Ovary (tissue), 9 donors: ENCODE measurements around the gene PRKG1. TPM values are rescaled to one million over a fixed set of nuclear protein-coding genes. Genes with fewer than 3 reads are reported as not detected.
"Not testable (repeated sequence)": the region's sequence is repeated elsewhere in the genome, so short reads cannot be mapped to it uniquely, and the experiment has no call there.

Experiments
- DNase-seq, 5 donors: peaks; one replicate each; pipeline ENCODE4 v3.0.0-alpha.2; 2019 to 2020
- H3K27ac ChIP-seq, 2 donors: fragments of 200-600 bp; one replicate each; pipeline versions ENCODE4 v1.5.1 to v1.8.0; 2019 to 2022
- H3K27me3 ChIP-seq: fragments of 200-600 bp; one replicate; pipeline ENCODE4 v1.8.0; 2022
- H3K36me3 ChIP-seq: fragments of 200-600 bp; sonication (generic); one replicate; pipeline ENCODE4 v1.5.1; 2019
- H3K4me1 ChIP-seq: one replicate; pipeline ENCODE4 v1.8.1; 2013; ENCODE audit warnings: mild to moderate bottlenecking, moderate library complexity; ENCODE audit not compliant: insufficient read depth
- H3K4me3 ChIP-seq: fragments of 200-600 bp; sonication (generic); one replicate; pipeline ENCODE4 v1.5.1; 2017
- H3K9me3 ChIP-seq, 2 donors: fragments of 200-600 bp in 1 of 2; sonication (generic) in 1 of 2; one replicate each; pipeline versions ENCODE4 v1.5.1 to v1.8.1; 2013 to 2019; ENCODE audit warnings: mild to moderate bottlenecking in 1 of 2, moderate library complexity in 1 of 2
- EP300 ChIP-seq: sonication (generic); formaldehyde crosslinking; IDR thresholded peaks from one replicate; pipeline ENCODE4 v1.6.1; 2017; ENCODE audit warnings: antibody characterized with exemption
- POLR2A ChIP-seq: fragments of 450-650 bp; IDR thresholded peaks from one replicate; pipeline ENCODE4 v1.6.1; 2017; ENCODE audit warnings: antibody characterized with exemption, mild to moderate bottlenecking, moderate library complexity
- WGBS, 3 donors: extraction: QIAGEN DNeasy Blood & Tissue Kit in 1 of 3; methylation state at CpG; one replicate each; pipeline versions ENCODE4 v1.1.5 to v1.1.7; 2013 to 2017; 5-methylcytosine and 5-hydroxymethylcytosine counted together
- intact Hi-C, 4 donors: fragments of 100-400 bp; cut with DNase I; formaldehyde crosslinking; loops; one replicate each; pipeline versions ENCODE4 v1.11.0 to v1.15.1; 2022 to 2023
- polyA plus RNA-seq, 2 donors: library from polyadenylated mRNA; stranded (reverse); fragments of 200-250 nt in 1 of 2; fragments of 350-450 nt in 1 of 2; fragmentation: Illumina TruSeq in 1 of 2; extraction: RNeasy Lipid Tissue Mini Kit (QIAGEN cat#74804) in 1 of 2; gene quantifications; one replicate each; pipeline ENCODE4 v1.2.3, GENCODE V29; 2013 to 2014
- total RNA-seq, 7 donors: library from RNA; depleted of rRNA in 2 of 7; stranded (reverse); fragments of >200 nt in 2 of 7; fragmentation: NEBNext Ultra II Directional in 3 of 7; extraction: Animal tissue kit (Norgen Biotek cat#: 25700) in 3 of 7; gene quantifications; one replicate each; pipeline versions ENCODE4 v1.1.0 to v1.2.4, GENCODE V29; 2016 to 2023
- TF ChIP-seq, protein P1 (sequence below), 3 donors: fragments of 450-650 bp in 2 of 3; fragments of 200-600 bp in 1 of 3; IDR thresholded peaks; one replicate each; pipeline versions ENCODE4 v1.5.1 to v1.8.0; 2016 to 2022; ENCODE audit warnings: antibody characterized with exemption in 3 of 3, mild to moderate bottlenecking in 1 of 3
- donor health status: DM: no; HTN: no; CAD: no; lungs with moderate emphysema.
- donor health status: DM: no; HTN: no; CAD: no.
- donor health status: Bipolar disorder and iron deficiency.
- donor health status: DM: yes; HTN: yes; CAD: no.
- donor health status: DM: no; HTN: no; CAD: no.
- donor health status: DM: yes; HTN: yes; CAD: no.

The PRKG1 gene
- total and polyA plus RNA-seq, 9 donors, result 2.8 to 21.1 (median 15.7) TPM

- DNase-seq, result no peak
- H3K27ac ChIP-seq, result no peak overlapping the region
- no peaks in the 10 kb centered on the region for H3K4me1 ChIP-seq
- no peak overlapping the region for H3K4me3 ChIP-seq
- H3K36me3 ChIP-seq, result no peaks in the 10 kb centered on the region
- TF ChIP-seq POLR2A, result no peak
- TF ChIP-seq, protein P1, sequence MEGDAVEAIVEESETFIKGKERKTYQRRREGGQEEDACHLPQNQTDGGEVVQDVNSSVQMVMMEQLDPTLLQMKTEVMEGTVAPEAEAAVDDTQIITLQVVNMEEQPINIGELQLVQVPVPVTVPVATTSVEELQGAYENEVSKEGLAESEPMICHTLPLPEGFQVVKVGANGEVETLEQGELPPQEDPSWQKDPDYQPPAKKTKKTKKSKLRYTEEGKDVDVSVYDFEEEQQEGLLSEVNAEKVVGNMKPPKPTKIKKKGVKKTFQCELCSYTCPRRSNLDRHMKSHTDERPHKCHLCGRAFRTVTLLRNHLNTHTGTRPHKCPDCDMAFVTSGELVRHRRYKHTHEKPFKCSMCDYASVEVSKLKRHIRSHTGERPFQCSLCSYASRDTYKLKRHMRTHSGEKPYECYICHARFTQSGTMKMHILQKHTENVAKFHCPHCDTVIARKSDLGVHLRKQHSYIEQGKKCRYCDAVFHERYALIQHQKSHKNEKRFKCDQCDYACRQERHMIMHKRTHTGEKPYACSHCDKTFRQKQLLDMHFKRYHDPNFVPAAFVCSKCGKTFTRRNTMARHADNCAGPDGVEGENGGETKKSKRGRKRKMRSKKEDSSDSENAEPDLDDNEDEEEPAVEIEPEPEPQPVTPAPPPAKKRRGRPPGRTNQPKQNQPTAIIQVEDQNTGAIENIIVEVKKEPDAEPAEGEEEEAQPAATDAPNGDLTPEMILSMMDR (IDR thresholded peaks at IDR 0.05), result no peak
- no peak for TF ChIP-seq EP300
- WGBS, 3 donors, result 76 to 78% (median 76%) methylated on average over 6 of the region's 6 CpGs
- intact Hi-C loops, result no loop called here
- no peaks in the 10 kb centered on the region for H3K9me3 ChIP-seq
- H3K27me3 ChIP-seq, result no peaks in the 10 kb centered on the region
Observed at GRCh38 chr10:52032681-52033629, 958.7 kb downstream of the PRKG1 start.

GRCh38 chr10:52039002-52039793, 964.9 kb downstream of the PRKG1 start:
- WGBS, 3 donors, result 86 to 92% (median 90%) methylated on average over 15 of the region's 15 CpGs
- DNase-seq, H3K4me1 ChIP-seq: not testable (repeated sequence)

GRCh38 chr10:52040486-52040885, 966.2 kb downstream of the PRKG1 start:
- H3K9me3 ChIP-seq, result no peaks in the 10 kb centered on the region
- DNase-seq, result no peak
- TF ChIP-seq POLR2A (no peak), EP300 (no peak)
- TF ChIP-seq, protein P1 (IDR thresholded peaks at IDR 0.05), result no peak
- no peak overlapping the region for H3K4me3 ChIP-seq
- no peaks in the 10 kb centered on the region for H3K36me3 ChIP-seq
- WGBS, 3 donors, result 42 to 78% (median 76%) methylated on average over 2 of the region's 2 CpGs
- no peak overlapping the region for H3K27ac ChIP-seq
- no peaks in the 10 kb centered on the region for H3K27me3 ChIP-seq
- no peaks in the 10 kb centered on the region for H3K4me1 ChIP-seq
- intact Hi-C loops, result no loop called here

More at GRCh38 chr10:52039002-52039793, 964.9 kb downstream of the PRKG1 start:
- H3K36me3 ChIP-seq, intact Hi-C loops, H3K9me3 ChIP-seq, H3K4me3 ChIP-seq, H3K27ac ChIP-seq, H3K27me3 ChIP-seq: not testable (repeated sequence)

DNA sequence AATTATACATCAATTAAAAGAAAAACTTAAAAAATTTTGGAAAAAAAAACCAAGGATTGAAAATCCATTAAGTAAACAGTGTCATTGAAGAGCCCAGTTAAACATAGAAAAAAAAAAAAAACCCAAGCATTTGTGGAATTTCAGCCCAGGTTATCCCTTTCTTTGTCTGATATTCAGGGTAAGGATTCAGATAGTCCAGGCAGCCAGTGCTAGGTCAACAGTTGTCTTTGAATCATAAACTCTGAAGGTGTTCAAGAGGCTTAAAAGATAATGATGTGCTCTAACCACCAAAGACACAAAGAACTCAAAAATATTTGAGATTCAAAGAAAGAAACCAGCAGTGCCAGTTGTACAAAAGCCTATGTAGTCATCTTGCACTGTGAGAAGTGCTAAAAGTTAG, 969.5 kb downstream of the PRKG1 start:
- Histone ChIP-seq H3K27me3 (no peaks in the 10 kb centered on the region), H3K4me1 (no peaks in the 10 kb centered on the region), H3K9me3 (no peaks in the 10 kb centered on the region), H3K36me3 (no peaks in the 10 kb centered on the region), H3K4me3 (no peak overlapping the region), H3K27ac (no peak overlapping the region)
- DNase-seq, result no peak
- TF ChIP-seq EP300 (no peak), POLR2A (no peak)
- TF ChIP-seq, protein P1 (IDR thresholded peaks at IDR 0.05), result no peak
- intact Hi-C loops, result no loop called here
